Midbrain (tissue), 1 donor: Measurements from ENCODE around the gene HIRIP3.
A peak's percentile ranks its signal among the peaks of the same experiment; 100 is the strongest.

Source experiments
- DNase-seq: peaks from one replicate; lab custom pipeline; 2025; lab: John Stamatoyannopoulos, UW

The HIRIP3 gene

GRCh38 chr16:29983420-29984136 is 11.8 kb downstream of the HIRIP3 start:
- no peak for DNase-seq

- DNase-seq, result no peak
Observed at GRCh38 chr16:29982560-29983419, 12.6 kb downstream of the HIRIP3 start.

- no peak for DNase-seq
Observed at GRCh38 chr16:29978564-29979270, 16.7 kb downstream of the HIRIP3 start.

GRCh38 chr16:29978081-29978480 is 17.3 kb downstream of the HIRIP3 start:
- DNase-seq, result no peak

- DNase-seq, result no peak
Observed at GRCh38 chr16:29977063-29977825, 18.2 kb downstream of the HIRIP3 start.

GRCh38 chr16:29975811-29976511 is 19.5 kb downstream of the HIRIP3 start:
- no peak for DNase-seq

GRCh38 chr16:29975134-29975538 is 20.3 kb downstream of the HIRIP3 start:
- DNase-seq, result no peak

GRCh38 chr16:29974291-29975133 is 20.9 kb downstream of the HIRIP3 start:
- DNase-seq, result no peak

GRCh38 chr16:29973384-29974246 is 21.8 kb downstream of the HIRIP3 start, which contains the start of gene TAOK2:
Gene TAOK2, plus strand, starts transcription at chr16:29973868. Its CDS starts 3,905 bp downstream, at chr16:29977773.
- peak; percentile 99 for DNase-seq

GRCh38 chr16:29972992-29973383 is 22.4 kb downstream of the HIRIP3 start:
- no peak for DNase-seq

- DNase-seq, result no peak
Observed at GRCh38 chr16:29972500-29972899, 22.9 kb downstream of the HIRIP3 start.

- no peak for DNase-seq
Observed at GRCh38 chr16:29971304-29971703, 24.1 kb downstream of the HIRIP3 start.

- no peak for DNase-seq
Observed at GRCh38 chr16:29968205-29968604, 27.2 kb downstream of the HIRIP3 start.

GRCh38 chr16:29963021-29963743 is 32.2 kb downstream of the HIRIP3 start:
- DNase-seq, result no peak

- peak; percentile 48 for DNase-seq
Observed at GRCh38 chr16:29962344-29962994, 32.9 kb downstream of the HIRIP3 start.

GRCh38 chr16:29961479-29962343 is 33.7 kb downstream of the HIRIP3 start, which contains the start of gene TMEM219:
Gene TMEM219, plus strand, starts transcription at chr16:29962079. Its CDS starts 1,065 bp downstream, at chr16:29963144.
- peak; percentile 91 for DNase-seq

- DNase-seq, result no peak
Observed at GRCh38 chr16:29961127-29961478, 34.3 kb downstream of the HIRIP3 start.
